Vagina (tissue), 2 donors: Measurements from ENCODE around the gene CACHD1. TPM values are rescaled to one million over a fixed set of nuclear protein-coding genes. Genes with fewer than 3 reads are reported as not detected.
"Not testable (repeated sequence)": the region's sequence is repeated elsewhere in the genome, so short reads cannot be mapped to it uniquely, and the experiment has no call there.

Experiments
- DNase-seq, 2 donors: peaks; one replicate each; pipeline ENCODE4 v3.0.0-alpha.2; 2017; ENCODE audit errors: extremely low spot score in 2 of 2
- H3K27ac ChIP-seq: fragments of 200-600 bp; sonication (generic); one replicate; pipeline ENCODE4 v1.5.1; 2019
- H3K27me3 ChIP-seq: fragments of 200-600 bp; sonication (generic); one replicate; pipeline ENCODE4 v1.5.1; 2019
- H3K36me3 ChIP-seq, 2 donors: fragments of 200-600 bp; sonication (generic); one replicate each; pipeline ENCODE4 v1.5.1; 2017 to 2019
- H3K4me1 ChIP-seq: fragments of 200-600 bp; sonication (generic); one replicate; pipeline ENCODE4 v1.5.1; 2019
- H3K4me3 ChIP-seq, 2 donors: fragments of 200-600 bp; sonication (generic); 1 replicate in 1 of 2; 2 replicates in 1 of 2; pipeline ENCODE4 v1.5.1; 2016 to 2019
- H3K9me3 ChIP-seq: fragments of 200-600 bp; sonication (generic); one replicate; pipeline ENCODE4 v1.5.1; 2019
- CTCF ChIP-seq, 3 experiments: fragments of 450-650 bp in 2 of 3; fragments of 200-600 bp in 1 of 3; sonication (generic) in 1 of 3; IDR thresholded peaks; one replicate each; pipeline ENCODE4 v1.5.1; 2017 to 2019; ENCODE audit warnings: antibody characterized with exemption in 3 of 3, mild to moderate bottlenecking in 2 of 3, moderate library complexity in 2 of 3
- POLR2A ChIP-seq, 2 donors: fragments of 450-650 bp; IDR thresholded peaks; one replicate each; pipeline ENCODE4 v1.6.1; 2017; ENCODE audit warnings: antibody characterized with exemption in 2 of 2, mild to moderate bottlenecking in 2 of 2, moderate library complexity in 2 of 2
- POLR2AphosphoS5 ChIP-seq, 2 donors: sonication (generic); formaldehyde crosslinking; IDR thresholded peaks; one replicate each; pipeline ENCODE4 v1.9.0; 2017; ENCODE audit warnings: antibody characterized with exemption in 2 of 2, mild to moderate bottlenecking in 2 of 2, low read depth in 1 of 2; ENCODE audit not compliant: insufficient read depth in 1 of 2
- intact Hi-C: fragments of 100-400 bp; cut with DNase I; formaldehyde crosslinking; loops from one replicate; pipeline ENCODE4 v1.15.1; 2023
- total RNA-seq: library from RNA; depleted of rRNA; stranded (reverse); fragments of >200 nt; gene quantifications from one replicate; pipeline ENCODE4 v1.2.3, GENCODE V29; 2016

The CACHD1 gene
- total RNA-seq, 1 donor from 2014 or later: 27.7 TPM

DNA sequence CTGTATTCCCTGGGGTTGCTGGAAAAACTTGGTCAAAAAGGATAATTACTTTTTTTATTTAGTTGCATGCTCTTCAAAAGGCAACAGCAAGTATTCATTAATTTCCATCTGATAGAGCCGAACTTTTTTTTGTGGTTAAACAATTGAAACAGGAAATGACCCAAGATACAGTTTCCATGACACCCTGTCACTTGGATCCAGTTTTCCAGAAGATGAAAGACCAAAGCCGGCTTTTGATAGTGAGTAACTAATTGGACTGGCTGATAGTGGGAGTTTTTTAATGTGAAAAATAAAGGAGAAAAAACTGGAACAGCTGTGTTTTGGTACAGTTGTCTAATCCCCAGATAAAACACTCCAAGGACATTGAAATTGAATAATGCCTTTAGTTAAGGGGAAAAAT lies 33.0 kb downstream of the CACHD1 start:
- no peak overlapping the region for H3K4me3 ChIP-seq
- H3K9me3 ChIP-seq: no peaks in the 10 kb centered on the region

GRCh38 chr1:64505232-64505943 lies 35.5 kb downstream of the CACHD1 start:
- peaks cover 43% of the 10 kb centered on the region for H3K4me1 ChIP-seq
- DNase-seq: no peak
- TF ChIP-seq CTCF (IDR thresholded peaks at IDR 0.05) (no peak), POLR2A (IDR thresholded peaks at IDR 0.05) (no peak), POLR2AphosphoS5 (IDR thresholded peaks at IDR 0.05; ENCODE audit: insufficient read depth in 1 of 2, low read depth in 1 of 2) (no peak)
- intact Hi-C loops: no loop called here
- H3K36me3 ChIP-seq: no peaks in the 10 kb centered on the region
- H3K9me3 ChIP-seq: no peaks in the 10 kb centered on the region
- H3K27me3 ChIP-seq: no peaks in the 10 kb centered on the region
- peak overlapping the region; percentile 71 for H3K27ac ChIP-seq
- H3K4me3 ChIP-seq: peak overlapping the region; percentile 50 to 54

More for the DNA sequence above, 33.0 kb downstream of the CACHD1 start:
- no peak for DNase-seq
- H3K27me3 ChIP-seq: no peaks in the 10 kb centered on the region
- H3K27ac ChIP-seq: no peak overlapping the region
- no peaks in the 10 kb centered on the region for H3K36me3 ChIP-seq
- intact Hi-C loops: no loop called here
- H3K4me1 ChIP-seq: peaks cover 46% of the 10 kb centered on the region
- no peak for TF ChIP-seq POLR2AphosphoS5 (IDR thresholded peaks at IDR 0.05; ENCODE audit: insufficient read depth in 1 of 2, low read depth in 1 of 2)
- no peak for TF ChIP-seq CTCF (IDR thresholded peaks at IDR 0.05)
- no peak for TF ChIP-seq POLR2A (IDR thresholded peaks at IDR 0.05)

GRCh38 chr1:64505944-64506655 lies 36.2 kb downstream of the CACHD1 start:
- Histone ChIP-seq H3K36me3 (no peaks in the 10 kb centered on the region), H3K9me3 (no peaks in the 10 kb centered on the region), H3K4me1 (peaks cover 43% of the 10 kb centered on the region), H3K27me3 (no peaks in the 10 kb centered on the region), H3K4me3 (peak overlapping the region; percentile 50 to 54), H3K27ac (peak overlapping the region; percentile 71)
- intact Hi-C loops: no loop called here
- DNase-seq: no peak
- TF ChIP-seq POLR2AphosphoS5 (IDR thresholded peaks at IDR 0.05; ENCODE audit: insufficient read depth in 1 of 2, low read depth in 1 of 2) (peak in 1 of 2 donors; percentile 25), CTCF (IDR thresholded peaks at IDR 0.05) (no peak), POLR2A (IDR thresholded peaks at IDR 0.05) (no peak)

- Histone ChIP-seq H3K27me3 (no peaks in the 10 kb centered on the region), H3K4me3 (no peak overlapping the region), H3K9me3 (no peaks in the 10 kb centered on the region), H3K36me3 (no peaks in the 10 kb centered on the region), H3K4me1 (peaks cover 41% of the 10 kb centered on the region), H3K27ac (no peak overlapping the region)
- intact Hi-C loops: no loop called here
- DNase-seq: no peak
- TF ChIP-seq CTCF (IDR thresholded peaks at IDR 0.05) (no peak), POLR2A (IDR thresholded peaks at IDR 0.05) (no peak), POLR2AphosphoS5 (IDR thresholded peaks at IDR 0.05; ENCODE audit: insufficient read depth in 1 of 2, low read depth in 1 of 2) (no peak)
These were observed 38.7 kb downstream of the CACHD1 start for GRCh38 chr1:64508629-64509028.

DNA sequence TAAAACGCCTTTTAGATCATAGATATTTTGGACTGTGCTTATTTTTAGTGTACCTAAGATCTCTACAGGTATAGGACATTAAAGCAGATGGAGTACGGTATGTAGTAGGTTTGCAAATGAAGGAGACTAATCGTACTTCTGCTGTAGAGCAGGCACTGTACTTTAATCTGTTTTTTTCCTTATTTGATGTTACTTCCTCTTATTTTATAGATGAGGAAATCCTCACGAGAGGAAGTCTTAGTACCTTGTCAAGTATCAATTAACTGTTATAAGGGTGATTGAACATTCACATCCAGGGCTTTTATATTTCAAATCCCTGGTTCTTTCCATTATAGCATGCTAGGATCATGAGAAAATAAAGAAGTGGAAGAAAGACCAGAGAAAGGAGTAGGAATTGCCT lies 41.1 kb downstream of the CACHD1 start:
- no peak overlapping the region for H3K4me3 ChIP-seq
- intact Hi-C loops: no loop called here
- H3K36me3 ChIP-seq: no peaks in the 10 kb centered on the region
- no peak for DNase-seq
- no peaks in the 10 kb centered on the region for H3K27me3 ChIP-seq
- TF ChIP-seq POLR2A (IDR thresholded peaks at IDR 0.05) (no peak), POLR2AphosphoS5 (IDR thresholded peaks at IDR 0.05; ENCODE audit: insufficient read depth in 1 of 2, low read depth in 1 of 2) (no peak), CTCF (IDR thresholded peaks at IDR 0.05) (no peak)
- H3K4me1 ChIP-seq: peaks cover 41% of the 10 kb centered on the region
- H3K27ac ChIP-seq: no peak overlapping the region
- no peaks in the 10 kb centered on the region for H3K9me3 ChIP-seq

DNA sequence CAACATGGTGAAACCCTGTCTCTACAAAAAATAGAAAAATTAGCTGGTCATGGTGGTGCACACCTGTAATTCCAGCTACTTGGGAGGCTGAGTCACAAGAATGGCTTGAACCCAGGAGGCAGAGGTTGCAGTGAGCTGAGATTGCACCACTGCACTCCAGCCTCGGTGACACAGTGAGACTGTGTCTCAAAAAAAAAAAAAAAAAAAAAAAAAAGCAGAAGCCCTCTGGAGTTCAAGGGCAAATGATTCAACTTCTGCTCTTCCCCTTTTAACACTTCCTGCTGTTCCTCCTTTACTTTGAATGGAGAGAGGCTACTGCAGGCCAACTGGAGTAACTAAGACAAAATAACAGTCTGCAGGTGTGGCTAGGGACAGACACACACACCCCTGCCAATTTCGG lies 42.3 kb downstream of the CACHD1 start:
- intact Hi-C loops, H3K9me3 ChIP-seq, H3K4me3 ChIP-seq, DNase-seq, H3K36me3 ChIP-seq, H3K27ac ChIP-seq, H3K27me3 ChIP-seq: not testable (repeated sequence)
- peaks cover 50% of the 10 kb centered on the region for H3K4me1 ChIP-seq
